ENCODE results near the gene GAS6. TPM values are rescaled to one million over a fixed set of nuclear protein-coding genes. Genes with fewer than 3 reads are reported as not detected.
A peak's percentile ranks its signal among the peaks of the same experiment; 100 is the strongest.

The GAS6 gene
- total RNA-seq, 1 donor from 2014 or later = 502 TPM

GRCh38 chr13:113883314-113883811, 19.5 kb upstream of the GAS6 start:
- peaks cover 7 to 55% of the 10 kb centered on the region in 2 donors for H3K4me1 ChIP-seq
- TF ChIP-seq, protein P1, sequence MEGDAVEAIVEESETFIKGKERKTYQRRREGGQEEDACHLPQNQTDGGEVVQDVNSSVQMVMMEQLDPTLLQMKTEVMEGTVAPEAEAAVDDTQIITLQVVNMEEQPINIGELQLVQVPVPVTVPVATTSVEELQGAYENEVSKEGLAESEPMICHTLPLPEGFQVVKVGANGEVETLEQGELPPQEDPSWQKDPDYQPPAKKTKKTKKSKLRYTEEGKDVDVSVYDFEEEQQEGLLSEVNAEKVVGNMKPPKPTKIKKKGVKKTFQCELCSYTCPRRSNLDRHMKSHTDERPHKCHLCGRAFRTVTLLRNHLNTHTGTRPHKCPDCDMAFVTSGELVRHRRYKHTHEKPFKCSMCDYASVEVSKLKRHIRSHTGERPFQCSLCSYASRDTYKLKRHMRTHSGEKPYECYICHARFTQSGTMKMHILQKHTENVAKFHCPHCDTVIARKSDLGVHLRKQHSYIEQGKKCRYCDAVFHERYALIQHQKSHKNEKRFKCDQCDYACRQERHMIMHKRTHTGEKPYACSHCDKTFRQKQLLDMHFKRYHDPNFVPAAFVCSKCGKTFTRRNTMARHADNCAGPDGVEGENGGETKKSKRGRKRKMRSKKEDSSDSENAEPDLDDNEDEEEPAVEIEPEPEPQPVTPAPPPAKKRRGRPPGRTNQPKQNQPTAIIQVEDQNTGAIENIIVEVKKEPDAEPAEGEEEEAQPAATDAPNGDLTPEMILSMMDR (IDR thresholded peaks at IDR 0.05) = no peak
- H3K4me3 ChIP-seq = no peak overlapping the region
- intact Hi-C loops (cut with DNase I) = no loop called here
- no peaks in the 10 kb centered on the region for H3K9me3 ChIP-seq
- DNase-seq (ENCODE audit: low spot score in 2 of 2) = no peak
- H3K36me3 ChIP-seq = no peaks in the 10 kb centered on the region
- no peaks in the 10 kb centered on the region for H3K27me3 ChIP-seq
- peak overlapping the region; percentile 9 to 88 for H3K27ac ChIP-seq

DNA sequence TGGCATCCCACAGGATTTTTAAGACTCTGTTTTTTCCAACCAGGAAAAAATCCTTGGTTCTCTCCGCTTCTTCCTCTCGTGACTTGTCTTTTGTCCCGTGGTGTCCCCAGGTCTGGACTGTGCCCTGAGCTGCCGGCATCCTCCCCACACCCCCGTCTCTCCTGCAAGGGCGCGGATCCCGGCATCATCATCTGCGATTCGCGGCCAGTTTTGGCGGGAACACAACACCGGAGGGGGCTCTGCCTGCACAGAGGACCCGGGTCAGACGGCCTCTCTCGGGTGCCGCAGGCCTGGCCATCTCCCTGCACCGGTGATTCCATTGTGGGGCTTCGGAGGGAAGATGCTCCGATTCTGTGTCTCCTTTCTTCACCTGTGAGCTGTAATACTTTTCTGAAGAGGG, 18.8 kb upstream of the GAS6 start:
- Histone ChIP-seq H3K27ac (peak overlapping the region; percentile 88), H3K4me1 (peaks cover 7 to 48% of the 10 kb centered on the region in 2 donors), H3K27me3 (no peaks in the 10 kb centered on the region), H3K36me3 (no peaks in the 10 kb centered on the region), H3K9me3 (no peaks in the 10 kb centered on the region), H3K4me3 (peak overlapping the region in 1 of 2 donors; percentile 21)
- TF ChIP-seq, protein P1 (IDR thresholded peaks at IDR 0.05) = no peak
- intact Hi-C loops (cut with DNase I) = no loop called here
- DNase-seq (ENCODE audit: low spot score in 2 of 2) = no peak

- Histone ChIP-seq H3K27me3 (no peaks in the 10 kb centered on the region), H3K4me3 (peak overlapping the region in 1 of 2 donors; percentile 21), H3K36me3 (no peaks in the 10 kb centered on the region), H3K27ac (peak overlapping the region; percentile 88), H3K9me3 (no peaks in the 10 kb centered on the region), H3K4me1 (peaks cover 7 to 44% of the 10 kb centered on the region in 2 donors)
- TF ChIP-seq, protein P1 (IDR thresholded peaks at IDR 0.05) = no peak
- intact Hi-C loops (cut with DNase I) = no loop called here
- DNase-seq (ENCODE audit: low spot score in 2 of 2) = no peak
Observed at GRCh38 chr13:113882267-113882630, 18.4 kb upstream of the GAS6 start.

DNA sequence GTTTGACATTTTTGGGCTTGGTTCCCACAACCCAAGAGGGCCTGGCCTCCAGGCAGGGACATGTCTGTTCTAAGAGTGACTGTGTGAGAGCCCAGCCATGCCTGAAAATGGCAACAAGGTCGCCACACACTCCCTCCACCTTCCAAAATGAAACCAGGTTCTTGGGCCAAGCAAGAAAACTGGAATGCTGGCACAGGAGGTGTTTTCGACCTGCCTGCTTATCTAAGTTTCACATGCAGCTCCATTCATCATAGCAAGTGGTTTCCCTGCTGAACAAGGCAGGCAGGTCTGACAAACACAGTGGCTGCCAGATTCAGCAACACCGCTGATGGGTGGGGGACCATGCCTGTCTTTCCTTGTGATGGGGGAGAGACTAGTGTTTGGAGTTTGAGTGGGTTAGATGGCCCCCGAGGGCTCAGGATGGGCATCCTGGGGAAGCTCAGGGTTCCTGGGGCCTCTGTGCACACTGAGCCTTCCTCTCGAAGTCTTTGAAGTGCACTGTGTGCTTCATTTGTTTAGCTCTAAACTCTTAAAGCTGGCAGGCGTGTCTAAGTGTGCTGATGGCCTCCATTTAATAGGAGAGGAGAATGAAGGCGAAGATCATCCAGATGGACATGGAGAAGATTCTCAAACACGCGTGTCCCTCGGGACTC, 17.9 kb upstream of the GAS6 start:
- peak overlapping the region in 1 of 2 donors; percentile 17 for H3K4me3 ChIP-seq
- H3K4me1 ChIP-seq = peaks cover 5 to 42% of the 10 kb centered on the region in 2 donors
- TF ChIP-seq, protein P1 (IDR thresholded peaks at IDR 0.05) = no peak
- H3K27me3 ChIP-seq = no peaks in the 10 kb centered on the region
- no peak for DNase-seq (ENCODE audit: low spot score in 2 of 2)
- peak overlapping the region; percentile 88 for H3K27ac ChIP-seq
- H3K36me3 ChIP-seq = no peaks in the 10 kb centered on the region
- H3K9me3 ChIP-seq = no peaks in the 10 kb centered on the region
- intact Hi-C loops (cut with DNase I) = no loop called here

- no peaks in the 10 kb centered on the region for H3K27me3 ChIP-seq
- no peaks in the 10 kb centered on the region for H3K9me3 ChIP-seq
- H3K4me1 ChIP-seq = peaks cover 3 to 42% of the 10 kb centered on the region in 2 donors
- H3K36me3 ChIP-seq = no peaks in the 10 kb centered on the region
- peak overlapping the region; percentile 88 for H3K27ac ChIP-seq
- TF ChIP-seq, protein P1 (IDR thresholded peaks at IDR 0.05) = no peak
- intact Hi-C loops (cut with DNase I) = loop anchor here (1.0 kb wide), 1 partner anchor 16 kb away; no protein-coding TSS in a partner anchor
- no peak overlapping the region for H3K4me3 ChIP-seq
- no peak for DNase-seq (ENCODE audit: low spot score in 2 of 2)
Observed at GRCh38 chr13:113880651-113881611, 17.1 kb upstream of the GAS6 start.
